ENCODE data around the gene GOSR1.

The GOSR1 gene

DNA sequence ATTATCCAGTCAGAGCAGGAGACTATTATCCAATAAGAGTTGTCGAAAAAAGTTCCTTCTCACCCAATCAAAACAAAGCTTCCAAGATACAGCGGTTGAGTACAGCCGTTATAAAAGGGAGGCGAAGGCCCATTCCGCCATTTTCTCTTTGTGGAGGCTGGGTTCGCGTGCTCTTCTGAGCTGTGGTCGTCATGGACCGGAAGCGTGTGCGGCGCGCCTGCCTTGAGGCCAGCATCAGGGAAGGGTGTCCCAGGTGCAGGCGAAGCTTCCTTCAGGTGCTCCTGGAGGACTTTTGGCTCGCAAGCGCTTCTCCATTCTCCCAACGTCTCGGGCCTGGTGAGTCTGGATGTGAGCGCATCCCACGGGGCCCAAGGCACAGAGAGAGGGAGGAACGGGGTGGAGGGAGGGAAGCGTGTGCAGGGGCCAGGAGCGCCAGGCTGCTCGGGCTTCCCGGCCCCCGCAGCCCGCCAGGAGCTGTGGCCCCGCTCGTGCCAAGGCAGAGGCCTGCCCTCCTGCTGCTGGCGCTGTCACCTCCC is 99.2 kb downstream of the GOSR1 start:
- TF ChIP-seq, protein P1, sequence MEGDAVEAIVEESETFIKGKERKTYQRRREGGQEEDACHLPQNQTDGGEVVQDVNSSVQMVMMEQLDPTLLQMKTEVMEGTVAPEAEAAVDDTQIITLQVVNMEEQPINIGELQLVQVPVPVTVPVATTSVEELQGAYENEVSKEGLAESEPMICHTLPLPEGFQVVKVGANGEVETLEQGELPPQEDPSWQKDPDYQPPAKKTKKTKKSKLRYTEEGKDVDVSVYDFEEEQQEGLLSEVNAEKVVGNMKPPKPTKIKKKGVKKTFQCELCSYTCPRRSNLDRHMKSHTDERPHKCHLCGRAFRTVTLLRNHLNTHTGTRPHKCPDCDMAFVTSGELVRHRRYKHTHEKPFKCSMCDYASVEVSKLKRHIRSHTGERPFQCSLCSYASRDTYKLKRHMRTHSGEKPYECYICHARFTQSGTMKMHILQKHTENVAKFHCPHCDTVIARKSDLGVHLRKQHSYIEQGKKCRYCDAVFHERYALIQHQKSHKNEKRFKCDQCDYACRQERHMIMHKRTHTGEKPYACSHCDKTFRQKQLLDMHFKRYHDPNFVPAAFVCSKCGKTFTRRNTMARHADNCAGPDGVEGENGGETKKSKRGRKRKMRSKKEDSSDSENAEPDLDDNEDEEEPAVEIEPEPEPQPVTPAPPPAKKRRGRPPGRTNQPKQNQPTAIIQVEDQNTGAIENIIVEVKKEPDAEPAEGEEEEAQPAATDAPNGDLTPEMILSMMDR (IDR thresholded peaks at IDR 0.05; ENCODE audit: low read depth, low read length), result no peak
- no peak overlapping the region for H3K4me3 ChIP-seq (ENCODE audit: low read depth, low read length)
- no peaks in the 10 kb centered on the region for H3K36me3 ChIP-seq
- H3K9me3 ChIP-seq, result no peaks in the 10 kb centered on the region
- no peaks in the 10 kb centered on the region for H3K27me3 ChIP-seq
- DNase-seq, result no peak
- H3K4me1 ChIP-seq, result no peaks in the 10 kb centered on the region

Measured in BE2C (cell line).